Neural progenitor cell (in vitro differentiated cells): Measurements from ENCODE around the gene FN3K. TPM values are rescaled to one million over a fixed set of nuclear protein-coding genes. Genes with fewer than 3 reads are reported as not detected.

ENCODE experiments used
- DNase-seq: peaks from one replicate; pipeline ENCODE4 v3.0.0-alpha.2; 2016; ENCODE audit warnings: low spot score
- H2AFZ ChIP-seq: fragments of 200-600 bp; sonication (generic); replicated peaks from 2 replicates; pipeline ENCODE4 v1.6.1; 2016; ENCODE audit warnings: antibody characterized with exemption
- H3F3A ChIP-seq: fragments of 200-600 bp; sonication (generic); 2 replicates; pipeline ENCODE4 v1.6.1; 2016; ENCODE audit warnings: antibody characterized with exemption, low read depth
- H3K27ac ChIP-seq: fragments of 200-600 bp; sonication (generic); 2 replicates; pipeline ENCODE4 v1.5.1; 2016; ENCODE audit warnings: mild to moderate bottlenecking
- H3K27me3 ChIP-seq: fragments of 200-600 bp; sonication (generic); 2 replicates; pipeline ENCODE4 v1.6.1; 2016; ENCODE audit warnings: mild to moderate bottlenecking, moderate library complexity
- H3K36me3 ChIP-seq: fragments of 200-600 bp; sonication (generic); 2 replicates; pipeline ENCODE4 v1.5.1; 2016
- H3K4me1 ChIP-seq: fragments of 200-600 bp; sonication (generic); 2 replicates; pipeline ENCODE4 v1.6.1; 2016; ENCODE audit warnings: mixed run types
- H3K4me2 ChIP-seq: fragments of 200-600 bp; sonication (generic); 2 replicates; pipeline ENCODE4 v1.6.1; 2016
- H3K4me3 ChIP-seq: fragments of 200-600 bp; sonication (generic); 2 replicates; pipeline ENCODE4 v1.5.1; 2016
- H3K79me2 ChIP-seq: fragments of 200-600 bp; sonication (generic); 2 replicates; pipeline ENCODE4 v1.6.1; 2016; ENCODE audit warnings: low read depth
- H3K9ac ChIP-seq: fragments of 200-600 bp; sonication (generic); 2 replicates; pipeline ENCODE4 v1.6.1; 2016
- H3K9me3 ChIP-seq: fragments of 200-600 bp; sonication (generic); 2 replicates; pipeline ENCODE4 v1.5.1; 2016; ENCODE audit warnings: low read depth
- H4K20me1 ChIP-seq: fragments of 200-600 bp; sonication (generic); 2 replicates; pipeline ENCODE4 v1.6.1; 2016; ENCODE audit warnings: low read depth
- H3K27ac Mint-ChIP-seq: 3 replicates; pipeline ENCODE4 v1.8.0; 2021; ENCODE audit warnings: mixed read lengths
- H3K27me3 Mint-ChIP-seq: 2 replicates; pipeline ENCODE4 v1.8.0; 2022; ENCODE audit warnings: low read depth, mild to moderate bottlenecking, inconsistent platforms, moderate library complexity, mixed read lengths; ENCODE audit not compliant: insufficient read depth
- H3K36me3 Mint-ChIP-seq: 3 replicates; pipeline ENCODE4 v1.8.0; 2021; ENCODE audit warnings: mixed read lengths
- H3K4me1 Mint-ChIP-seq: 3 replicates; pipeline ENCODE4 v1.8.0; 2021; ENCODE audit warnings: mixed read lengths
- H3K4me3 Mint-ChIP-seq: 3 replicates; pipeline ENCODE4 v1.8.0; 2021; ENCODE audit warnings: mild to moderate bottlenecking, moderate library complexity, mixed read lengths
- H3K9me3 Mint-ChIP-seq: 3 replicates; pipeline ENCODE4 v1.8.0; 2020; ENCODE audit warnings: mixed read lengths
- CTCF ChIP-seq: fragments of 200-600 bp; sonication (generic); IDR thresholded peaks from 2 replicates; pipeline ENCODE4 v1.5.1; 2017; ENCODE audit warnings: antibody characterized with exemption, mild to moderate bottlenecking
- EZH2 ChIP-seq: fragments of 200-600 bp; sonication (generic); IDR thresholded peaks from 2 replicates; pipeline ENCODE4 v1.6.1; 2017; ENCODE audit warnings: antibody characterized with exemption, mild to moderate bottlenecking, moderate library complexity
- EZH2phosphoT487 ChIP-seq: fragments of 200-600 bp; sonication (generic); IDR thresholded peaks from 2 replicates; pipeline ENCODE4 v1.6.1; 2017; ENCODE audit warnings: antibody characterized with exemption
- total RNA-seq: library from RNA; depleted of rRNA; stranded (reverse); fragments of >200 nt; gene quantifications from 2 replicates; pipeline ENCODE4 v1.2.3, GENCODE V29; 2015; ENCODE audit warnings: low replicate concordance

FN3K gene
- total RNA-seq, 1 donor from 2014 or later: 3.3 TPM

- no peaks in the 10 kb centered on the region for H3K27me3 ChIP-seq
- Mint-ChIP-seq H3K27me3 (peaks cover 4% of the 10 kb centered on the region), H3K36me3 (peaks cover 36% of the 10 kb centered on the region), H3K4me1 (peaks cover 5% of the 10 kb centered on the region), H3K27ac (no peak overlapping the region), H3K4me3 (no peak overlapping the region), H3K9me3 (no peaks in the 10 kb centered on the region)
- no peak overlapping the region for H2AFZ ChIP-seq
- no peak overlapping the region for H3K4me2 ChIP-seq
- no peak overlapping the region for H3K4me3 ChIP-seq
- H3K9ac ChIP-seq: no peak overlapping the region
- H3F3A ChIP-seq: no peaks in the 10 kb centered on the region
- no peaks in the 10 kb centered on the region for H3K36me3 ChIP-seq
- no peaks in the 10 kb centered on the region for H3K79me2 ChIP-seq
- DNase-seq: no peak
- no peaks in the 10 kb centered on the region for H4K20me1 ChIP-seq
- TF ChIP-seq EZH2phosphoT487: no peak
- no peak for TF ChIP-seq EZH2
- no peak for TF ChIP-seq CTCF
- H3K27ac ChIP-seq: no peak overlapping the region
- H3K4me1 ChIP-seq: no peaks in the 10 kb centered on the region
- no peaks in the 10 kb centered on the region for H3K9me3 ChIP-seq
Observed at GRCh38 chr17:82726427-82726826, 9.0 kb upstream of the FN3K start.

GRCh38 chr17:82729479-82730260 lies 5.7 kb upstream of the FN3K start:
- Histone ChIP-seq H3K9me3 (no peaks in the 10 kb centered on the region), H3F3A (peaks cover 7% of the 10 kb centered on the region), H3K36me3 (no peaks in the 10 kb centered on the region), H2AFZ (no peak overlapping the region), H3K9ac (no peak overlapping the region), H3K4me1 (no peaks in the 10 kb centered on the region), H3K27ac (no peak overlapping the region), H3K4me2 (no peak overlapping the region), H3K4me3 (no peak overlapping the region), H4K20me1 (no peaks in the 10 kb centered on the region), H3K27me3 (no peaks in the 10 kb centered on the region), H3K79me2 (no peaks in the 10 kb centered on the region)
- no peak overlapping the region for H3K4me3 Mint-ChIP-seq
- TF ChIP-seq EZH2phosphoT487 (no peak), EZH2 (no peak), CTCF (no peak)
- H3K36me3 Mint-ChIP-seq: peaks cover 30% of the 10 kb centered on the region
- peaks cover 3% of the 10 kb centered on the region for H3K4me1 Mint-ChIP-seq
- peaks cover 7% of the 10 kb centered on the region for H3K9me3 Mint-ChIP-seq
- H3K27ac Mint-ChIP-seq: no peak overlapping the region
- peaks cover 10% of the 10 kb centered on the region for H3K27me3 Mint-ChIP-seq
- DNase-seq: no peak

GRCh38 chr17:82732118-82732743 lies 3.2 kb upstream of the FN3K start:
- H3K4me1 ChIP-seq: no peaks in the 10 kb centered on the region
- H2AFZ ChIP-seq: no peak overlapping the region
- H3K9ac ChIP-seq: no peak overlapping the region
- no peak for DNase-seq
- H3K36me3 ChIP-seq: no peaks in the 10 kb centered on the region
- no peaks in the 10 kb centered on the region for H3K79me2 ChIP-seq
- H4K20me1 ChIP-seq: no peaks in the 10 kb centered on the region
- no peak overlapping the region for H3K4me3 ChIP-seq
- Mint-ChIP-seq H3K27me3 (peaks cover 12% of the 10 kb centered on the region), H3K36me3 (peaks cover 27% of the 10 kb centered on the region), H3K4me1 (peaks cover 8% of the 10 kb centered on the region), H3K4me3 (no peak overlapping the region), H3K27ac (no peak overlapping the region), H3K9me3 (peaks cover 7% of the 10 kb centered on the region)
- H3F3A ChIP-seq: peaks cover 8% of the 10 kb centered on the region
- no peak overlapping the region for H3K27ac ChIP-seq
- peaks cover 6% of the 10 kb centered on the region for H3K27me3 ChIP-seq
- H3K4me2 ChIP-seq: no peak overlapping the region
- TF ChIP-seq CTCF (no peak), EZH2 (no peak), EZH2phosphoT487 (no peak)
- H3K9me3 ChIP-seq: no peaks in the 10 kb centered on the region
